ENCODE results near the gene MAPRE3.

Gene MAPRE3

DNA sequence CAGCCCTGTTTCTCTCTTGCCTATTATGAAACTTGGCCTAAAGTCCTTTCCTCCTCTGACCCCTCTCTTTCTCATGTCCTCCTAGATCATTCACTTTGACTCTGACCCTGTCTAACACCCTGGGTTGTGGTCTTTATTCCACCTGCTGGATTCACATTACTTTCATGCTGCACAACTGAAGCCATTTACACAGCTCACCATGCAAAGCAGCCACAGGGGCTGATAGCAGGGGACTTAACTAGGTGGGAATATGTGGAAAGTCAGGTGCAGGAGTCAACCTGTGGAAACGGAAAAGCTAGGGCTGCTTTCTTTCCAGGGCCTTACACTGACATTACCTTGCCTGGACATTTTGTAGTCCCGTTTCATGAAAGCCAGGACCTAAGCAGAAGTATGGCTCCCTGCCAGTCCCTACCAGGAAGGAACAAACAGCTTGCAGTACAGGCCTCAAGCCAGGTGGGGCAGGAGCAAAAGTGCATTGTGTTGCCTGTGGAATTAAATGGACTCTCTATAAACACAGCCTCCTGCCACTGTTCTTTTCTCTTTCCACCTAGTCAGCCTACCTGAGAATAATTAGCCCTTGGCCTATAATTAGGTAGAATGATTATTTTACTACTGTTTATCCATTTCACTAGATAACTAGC is 11.8 kb downstream of the MAPRE3 start:
- H3K4me1 ChIP-seq (ENCODE audit: control insufficient read depth, insufficient read depth, low read depth, low read length) = peaks cover 1% of the 10 kb centered on the region
- 72% methylated on average over 2 of the region's 2 CpGs for WGBS
- H3K27me3 ChIP-seq (ENCODE audit: control insufficient read depth in 1 of 2, insufficient read depth in 1 of 2, low read length in 2 of 2) = peaks cover 0 to 65% of the 10 kb centered on the region in 2 experiments
- H3K4me3 ChIP-seq (ENCODE audit: insufficient read depth in 1 of 2, low read depth in 1 of 2, low read length in 2 of 2) = no peak overlapping the region
- H3K18ac ChIP-seq (ENCODE audit: low read depth in 1 of 2, low read length in 2 of 2) = no peak overlapping the region
- H2BK15ac ChIP-seq (ENCODE audit: low read depth, poor library complexity, severe bottlenecking) = no peak overlapping the region
- no peak overlapping the region for H3K23ac ChIP-seq (ENCODE audit: low read length in 2 of 2)
- no peaks in the 10 kb centered on the region for H3K79me1 ChIP-seq (replicated peaks; ENCODE audit: low read length, poor library complexity, severe bottlenecking)
- no peak overlapping the region for H2BK5ac ChIP-seq (ENCODE audit: low read depth, low read length, poor library complexity, severe bottlenecking)
- no peak overlapping the region for H2BK12ac ChIP-seq (ENCODE audit: low read length in 2 of 2)
- H3K4me2 ChIP-seq (ENCODE audit: low read length, poor library complexity, severe bottlenecking) = no peak overlapping the region
- no peaks in the 10 kb centered on the region for H3K9me3 ChIP-seq (ENCODE audit: control insufficient read depth, low read length)
- no peak overlapping the region for H3K14ac ChIP-seq (ENCODE audit: low read length in 2 of 2)
- H4K91ac ChIP-seq (ENCODE audit: low read length) = no peak overlapping the region
- no peak overlapping the region for H3K4ac ChIP-seq (ENCODE audit: low read depth in 1 of 2, low read length in 2 of 2)
- no peak overlapping the region for H2BK120ac ChIP-seq (ENCODE audit: low read depth, low read length)
- no peak overlapping the region for H2AFZ ChIP-seq (ENCODE audit: low read depth, low read length)
- no peak overlapping the region for H4K8ac ChIP-seq (ENCODE audit: low read length)
- no peaks in the 10 kb centered on the region for H3K36me3 ChIP-seq (ENCODE audit: control insufficient read depth in 1 of 2, insufficient read depth in 2 of 2, low read depth in 1 of 2, low read length in 2 of 2)
- DNase-seq = peak; percentile 17
- H3K9ac ChIP-seq (ENCODE audit: low read length) = no peak overlapping the region
- no peak overlapping the region for H3K27ac ChIP-seq (ENCODE audit: low read length, poor library complexity, severe bottlenecking)
- no peak overlapping the region for H2AK5ac ChIP-seq (ENCODE audit: low read length, severe bottlenecking)

DNA sequence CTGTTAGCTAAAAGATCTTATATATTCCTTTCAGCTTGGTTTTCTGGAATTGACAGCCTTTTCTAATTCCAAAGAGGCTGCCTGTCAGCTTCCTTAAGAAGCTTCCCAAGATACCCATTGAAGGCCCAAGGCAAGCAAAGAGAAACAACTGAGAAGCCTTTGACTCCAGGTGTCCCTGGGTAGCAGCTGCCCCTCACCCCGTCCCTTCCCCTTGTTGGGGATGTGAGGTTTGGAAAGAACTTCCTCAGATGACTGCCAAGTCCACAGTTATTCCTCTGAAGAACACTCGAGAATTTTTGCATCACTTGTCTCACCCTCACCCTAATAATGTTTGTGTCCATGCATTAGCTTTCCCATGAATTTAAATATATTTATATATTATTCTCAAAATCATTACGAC is 13.3 kb downstream of the MAPRE3 start:
- Histone ChIP-seq H3K9ac (ENCODE audit: low read length) (no peak overlapping the region), H4K8ac (ENCODE audit: low read length) (no peak overlapping the region), H3K23ac (ENCODE audit: low read length in 2 of 2) (no peak overlapping the region), H2AFZ (ENCODE audit: low read depth, low read length) (no peak overlapping the region), H3K4me1 (ENCODE audit: control insufficient read depth, insufficient read depth, low read depth, low read length) (peaks cover 1% of the 10 kb centered on the region), H2BK120ac (ENCODE audit: low read depth, low read length) (no peak overlapping the region), H2BK12ac (ENCODE audit: low read length in 2 of 2) (no peak overlapping the region), H2BK5ac (ENCODE audit: low read depth, low read length, poor library complexity, severe bottlenecking) (no peak overlapping the region), H3K14ac (ENCODE audit: low read length in 2 of 2) (no peak overlapping the region), H3K4me2 (ENCODE audit: low read length, poor library complexity, severe bottlenecking) (no peak overlapping the region), H3K27ac (ENCODE audit: low read length, poor library complexity, severe bottlenecking) (no peak overlapping the region), H3K79me1 (replicated peaks; ENCODE audit: low read length, poor library complexity, severe bottlenecking) (no peaks in the 10 kb centered on the region), H3K9me3 (ENCODE audit: control insufficient read depth, low read length) (no peaks in the 10 kb centered on the region), H2BK15ac (ENCODE audit: low read depth, poor library complexity, severe bottlenecking) (no peak overlapping the region), H3K36me3 (ENCODE audit: control insufficient read depth in 1 of 2, insufficient read depth in 2 of 2, low read depth in 1 of 2, low read length in 2 of 2) (no peaks in the 10 kb centered on the region), H3K18ac (ENCODE audit: low read depth in 1 of 2, low read length in 2 of 2) (no peak overlapping the region), H3K27me3 (ENCODE audit: control insufficient read depth in 1 of 2, insufficient read depth in 1 of 2, low read length in 2 of 2) (peaks cover 0 to 68% of the 10 kb centered on the region in 2 experiments), H2AK5ac (ENCODE audit: low read length, severe bottlenecking) (no peak overlapping the region), H4K91ac (ENCODE audit: low read length) (no peak overlapping the region), H3K4ac (ENCODE audit: low read depth in 1 of 2, low read length in 2 of 2) (no peak overlapping the region), H3K4me3 (ENCODE audit: insufficient read depth in 1 of 2, low read depth in 1 of 2, low read length in 2 of 2) (no peak overlapping the region)
- DNase-seq = no peak
- WGBS = 90% methylated on average over 1 of the region's 3 CpGs

DNA sequence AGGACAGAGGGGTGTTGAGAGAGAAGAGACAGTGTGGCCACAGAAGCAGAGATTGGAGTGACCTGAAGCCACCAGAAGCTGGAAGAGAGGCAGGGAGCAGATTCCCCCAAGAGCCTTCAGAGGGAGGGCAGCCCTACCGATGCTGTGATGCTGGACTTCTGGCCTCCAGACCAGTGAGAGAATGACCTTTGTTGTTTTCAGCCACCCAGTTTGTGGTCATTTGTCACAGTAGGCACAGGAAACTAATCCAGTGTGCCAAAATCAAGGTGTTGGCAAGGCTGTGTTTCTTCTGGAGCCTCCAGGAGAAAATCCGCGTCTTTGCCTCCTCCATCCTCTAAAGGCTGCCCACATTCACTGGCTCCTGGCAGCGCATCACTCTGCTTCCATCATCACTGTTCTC is 15.4 kb downstream of the MAPRE3 start:
- no peak overlapping the region for H3K23ac ChIP-seq (ENCODE audit: low read length in 2 of 2)
- H2BK120ac ChIP-seq (ENCODE audit: low read depth, low read length) = no peak overlapping the region
- no peak for DNase-seq
- H4K91ac ChIP-seq (ENCODE audit: low read length) = no peak overlapping the region
- no peak overlapping the region for H3K4me2 ChIP-seq (ENCODE audit: low read length, poor library complexity, severe bottlenecking)
- WGBS = 97% methylated on average over 4 of the region's 4 CpGs
- no peaks in the 10 kb centered on the region for H3K79me1 ChIP-seq (replicated peaks; ENCODE audit: low read length, poor library complexity, severe bottlenecking)
- H3K4me1 ChIP-seq (ENCODE audit: control insufficient read depth, insufficient read depth, low read depth, low read length) = peaks cover 1% of the 10 kb centered on the region
- peaks cover 0 to 64% of the 10 kb centered on the region in 2 experiments for H3K27me3 ChIP-seq (ENCODE audit: control insufficient read depth in 1 of 2, insufficient read depth in 1 of 2, low read length in 2 of 2)
- no peak overlapping the region for H2BK12ac ChIP-seq (ENCODE audit: low read length in 2 of 2)
- no peaks in the 10 kb centered on the region for H3K36me3 ChIP-seq (ENCODE audit: control insufficient read depth in 1 of 2, insufficient read depth in 2 of 2, low read depth in 1 of 2, low read length in 2 of 2)
- H2BK15ac ChIP-seq (ENCODE audit: low read depth, poor library complexity, severe bottlenecking) = no peak overlapping the region
- no peak overlapping the region for H3K14ac ChIP-seq (ENCODE audit: low read length in 2 of 2)
- no peak overlapping the region for H3K4ac ChIP-seq (ENCODE audit: low read depth in 1 of 2, low read length in 2 of 2)
- H4K8ac ChIP-seq (ENCODE audit: low read length) = no peak overlapping the region
- no peak overlapping the region for H2AFZ ChIP-seq (ENCODE audit: low read depth, low read length)
- no peak overlapping the region for H3K9ac ChIP-seq (ENCODE audit: low read length)
- H3K9me3 ChIP-seq (ENCODE audit: control insufficient read depth, low read length) = no peaks in the 10 kb centered on the region
- H3K27ac ChIP-seq (ENCODE audit: low read length, poor library complexity, severe bottlenecking) = no peak overlapping the region
- no peak overlapping the region for H2BK5ac ChIP-seq (ENCODE audit: low read depth, low read length, poor library complexity, severe bottlenecking)
- no peak overlapping the region for H2AK5ac ChIP-seq (ENCODE audit: low read length, severe bottlenecking)
- H3K4me3 ChIP-seq (ENCODE audit: insufficient read depth in 1 of 2, low read depth in 1 of 2, low read length in 2 of 2) = no peak overlapping the region
- no peak overlapping the region for H3K18ac ChIP-seq (ENCODE audit: low read depth in 1 of 2, low read length in 2 of 2)

DNA sequence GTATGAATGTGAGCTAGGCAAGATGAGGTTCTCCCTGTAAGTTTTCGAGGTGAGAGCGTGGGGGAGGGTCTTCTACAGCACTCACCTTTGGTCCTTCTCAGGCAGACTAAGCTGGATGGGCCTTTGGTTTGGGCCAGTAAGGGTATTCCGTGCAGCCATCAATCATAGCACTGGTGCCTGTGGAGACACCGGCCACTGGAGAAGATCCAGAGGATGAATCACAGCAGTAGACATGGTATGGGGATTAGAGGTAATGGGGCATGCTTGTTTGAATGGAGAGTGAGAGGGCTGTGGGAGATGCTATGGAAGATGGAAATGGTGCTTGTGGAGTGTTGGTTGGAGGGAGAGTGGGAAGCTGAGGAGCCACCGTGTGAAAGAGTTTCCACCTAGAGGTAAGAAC is 16.1 kb downstream of the MAPRE3 start:
- no peak for DNase-seq

More for the DNA sequence above, 16.1 kb downstream of the MAPRE3 start:
- Histone ChIP-seq H3K27me3 (ENCODE audit: control insufficient read depth in 1 of 2, insufficient read depth in 1 of 2, low read length in 2 of 2) (peaks cover 0 to 63% of the 10 kb centered on the region in 2 experiments), H2BK120ac (ENCODE audit: low read depth, low read length) (no peak overlapping the region), H3K4me2 (ENCODE audit: low read length, poor library complexity, severe bottlenecking) (no peak overlapping the region), H3K9ac (ENCODE audit: low read length) (no peak overlapping the region), H4K8ac (ENCODE audit: low read length) (no peak overlapping the region), H3K36me3 (ENCODE audit: control insufficient read depth in 1 of 2, insufficient read depth in 2 of 2, low read depth in 1 of 2, low read length in 2 of 2) (no peaks in the 10 kb centered on the region), H4K91ac (ENCODE audit: low read length) (peak overlapping the region; percentile 29), H3K79me1 (replicated peaks; ENCODE audit: low read length, poor library complexity, severe bottlenecking) (no peaks in the 10 kb centered on the region), H2BK5ac (ENCODE audit: low read depth, low read length, poor library complexity, severe bottlenecking) (no peak overlapping the region), H2AFZ (ENCODE audit: low read depth, low read length) (no peak overlapping the region), H2BK12ac (ENCODE audit: low read length in 2 of 2) (peak overlapping the region in 1 of 2 experiments; percentile 19), H3K14ac (ENCODE audit: low read length in 2 of 2) (peak overlapping the region in 1 of 2 experiments; percentile 45), H2AK5ac (ENCODE audit: low read length, severe bottlenecking) (no peak overlapping the region), H3K27ac (ENCODE audit: low read length, poor library complexity, severe bottlenecking) (no peak overlapping the region), H3K9me3 (ENCODE audit: control insufficient read depth, low read length) (no peaks in the 10 kb centered on the region), H3K4me3 (ENCODE audit: insufficient read depth in 1 of 2, low read depth in 1 of 2, low read length in 2 of 2) (no peak overlapping the region), H3K4me1 (ENCODE audit: control insufficient read depth, insufficient read depth, low read depth, low read length) (no peaks in the 10 kb centered on the region), H2BK15ac (ENCODE audit: low read depth, poor library complexity, severe bottlenecking) (no peak overlapping the region), H3K4ac (ENCODE audit: low read depth in 1 of 2, low read length in 2 of 2) (no peak overlapping the region), H3K23ac (ENCODE audit: low read length in 2 of 2) (no peak overlapping the region), H3K18ac (ENCODE audit: low read depth in 1 of 2, low read length in 2 of 2) (no peak overlapping the region)
- 88% methylated on average over 4 of the region's 5 CpGs for WGBS

All from mesenchymal stem cell (in vitro differentiated cells and primary cell).